ENCODE results near the gene CRTC1. TPM values are rescaled to one million over a fixed set of nuclear protein-coding genes. Genes with fewer than 3 reads are reported as not detected.

CRTC1 gene
- total and polyA plus RNA-seq, 2 of the 13 experiments (the other 11 are each of a cell fraction or from before 2014, with no cell fraction given) = 2.0 to 2.7 TPM

- TF ChIP-seq ZKSCAN8 (CRISPR knock-in tag; IDR thresholded peaks at IDR 0.05; ENCODE audit: borderline replicate concordance) (no peak), ZNF678 (CRISPR knock-in tag; IDR thresholded peaks at IDR 0.05) (peak; percentile 71; the same call in 1 of the 2 replicates), TP53 (CRISPR knock-in tag; conservative IDR thresholded peaks at IDR 0.05) (no peak), POLR2A (IDR thresholded peaks at IDR 0.05; ENCODE audit: insufficient read depth in 1 of 2, low read depth in 2 of 2, low read length in 2 of 2) (peak; percentile 54 to 88; a peak in 3 of 4 replicates), ZXDC (CRISPR knock-in tag; IDR thresholded peaks at IDR 0.05) (peak; percentile 78; the same call in 1 of the 2 replicates), PCBP1 (IDR thresholded peaks at IDR 0.05; ENCODE audit: borderline replicate concordance, low read depth, low read length) (no peak), ZNF225 (CRISPR knock-in tag; IDR thresholded peaks at IDR 0.05) (peak; percentile 67; the same call in 1 of the 2 replicates), JARID2 (CRISPR knock-in tag; IDR thresholded peaks at IDR 0.05; ENCODE audit: insufficient replicate concordance) (no peak), ZNF441 (CRISPR knock-in tag; IDR thresholded peaks at IDR 0.05; ENCODE audit: borderline replicate concordance) (peak; percentile 90), ZSCAN25 (CRISPR knock-in tag; IDR thresholded peaks at IDR 0.05) (peak; percentile 69; the same call in 1 of the 2 replicates), ZSCAN12 (CRISPR knock-in tag; IDR thresholded peaks at IDR 0.05) (no peak), ZIK1 (CRISPR knock-in tag; IDR thresholded peaks at IDR 0.05; ENCODE audit: borderline replicate concordance, low read depth) (no peak; the same call in 1 of the 2 replicates), CENPX (CRISPR knock-in tag; IDR thresholded peaks at IDR 0.05) (no peak), ZNF563 (CRISPR knock-in tag; IDR thresholded peaks at IDR 0.05) (peak; percentile 96), ZNF382 (CRISPR knock-in tag; IDR thresholded peaks at IDR 0.05; ENCODE audit: borderline replicate concordance) (no peak), ZNF580 (CRISPR knock-in tag; IDR thresholded peaks at IDR 0.05; ENCODE audit: borderline replicate concordance, low read depth) (no peak), ZMYM4 (CRISPR knock-in tag; IDR thresholded peaks at IDR 0.05) (peak; percentile 74), EEA1 (CRISPR knock-in tag; IDR thresholded peaks at IDR 0.05; ENCODE audit: borderline replicate concordance) (peak; percentile 37; the same call in 1 of the 2 replicates), NONO (IDR thresholded peaks at IDR 0.05) (no peak), NONO (CRISPR knock-in tag; conservative IDR thresholded peaks at IDR 0.05) (peak; percentile 57; the same call in 1 of the 2 replicates), TFDP2 (CRISPR knock-in tag; IDR thresholded peaks at IDR 0.05) (peak; percentile 61), ZNF644 (CRISPR knock-in tag; IDR thresholded peaks at IDR 0.05; ENCODE audit: low read depth) (no peak)
Measured at GRCh38 chr19:18831524-18832305, 148.2 kb downstream of the CRTC1 start, which contains the start of gene UPF1 (continued).

All from HepG2 (cell line).